ENCODE results near the gene ZNF844. TPM values are rescaled to one million over a fixed set of nuclear protein-coding genes. Genes with fewer than 3 reads are reported as not detected.

The ZNF844 gene
- polyA plus RNA-seq (11.1 and 15.1 TPM in 2 replicates), polyA minus RNA-seq (40.7 and 43.2 TPM in 2 replicates)

DNA sequence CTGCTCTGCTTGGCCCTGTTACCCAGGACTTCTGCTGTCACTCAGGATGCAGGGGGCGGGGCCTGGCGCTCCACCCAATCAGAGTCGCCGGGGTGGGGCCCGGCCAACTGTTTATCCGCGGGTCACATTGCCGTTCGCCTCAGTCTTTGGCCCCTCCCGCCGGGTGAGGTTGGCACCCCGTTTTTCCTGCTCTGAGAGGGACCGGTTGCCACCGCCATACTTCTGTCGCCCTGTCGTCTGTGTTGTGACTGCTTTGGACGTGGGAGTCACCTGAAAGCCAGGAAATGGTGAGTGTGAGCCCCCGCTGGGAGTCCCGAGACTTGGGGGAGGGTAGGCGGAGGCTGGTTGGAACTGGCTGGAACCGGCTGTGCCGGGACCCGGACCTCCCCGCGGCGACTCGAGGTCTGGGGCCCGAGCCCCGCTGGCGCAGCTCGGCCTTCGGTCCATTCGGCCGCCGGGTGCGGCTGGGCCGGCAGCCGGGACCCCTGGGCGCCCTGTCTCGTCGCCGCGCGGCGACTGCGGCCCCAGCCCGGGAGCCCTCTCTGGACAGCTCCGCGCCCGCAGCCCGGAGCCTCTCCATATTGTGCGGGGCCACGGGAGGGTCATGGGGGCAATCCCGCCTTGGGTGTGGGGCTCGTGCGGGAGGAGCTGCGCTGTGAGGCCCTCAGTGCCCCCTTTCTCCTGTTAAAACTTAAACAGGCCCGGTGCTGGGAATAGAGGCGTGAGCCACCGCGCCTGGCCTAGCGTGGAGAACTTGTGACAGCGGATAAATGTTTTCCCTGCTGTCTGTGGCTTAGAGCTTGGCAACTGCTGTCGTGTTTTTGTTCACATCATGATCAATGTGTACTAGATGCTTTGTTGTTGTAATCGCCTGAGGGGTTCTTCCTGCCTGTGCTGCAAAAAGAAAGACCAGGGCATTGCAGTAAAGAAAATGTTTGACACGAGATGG lies at the start of gene ZNF844:
Gene ZNF844 (plus strand): TSS at position 142 of the 949 bp plus-strand sequence. CDS start 143 bp downstream, at position 285.
- Histone ChIP-seq H3K4me3 (ENCODE audit: low read length) (peak within 1 kb of the TSS; percentile 78), H3K36me3 (ENCODE audit: insufficient read depth, low read length) (peaks cover 3% of the 10 kb centered on the region), H3K9ac (ENCODE audit: low read length) (peak within 1 kb of the TSS; percentile 76), H3F3A (ENCODE audit: insufficient read depth, low read length, poor library complexity, severe bottlenecking) (no peaks in the 10 kb centered on the region), H4K20me1 (ENCODE audit: insufficient read depth) (no peaks in the 10 kb centered on the region), H3K9me2 (ENCODE audit: insufficient read depth, low read length) (no peaks in the 10 kb centered on the region), H3K27ac (ENCODE audit: low read length) (peak within 1 kb of the TSS; percentile 77), H3K4me2 (ENCODE audit: low read length) (peak within 1 kb of the TSS; percentile 30), H2AFZ (ENCODE audit: low read depth, low read length) (peak within 1 kb of the TSS; percentile 46), H3K9me3 (ENCODE audit: low read length) (no peaks in the 10 kb centered on the region), H3K27me3 (ENCODE audit: insufficient read depth, low read depth, low read length) (no peaks in the 10 kb centered on the region), H3K79me2 (replicated peaks; ENCODE audit: insufficient read depth, low read length) (peaks cover 24% of the 10 kb centered on the region)
- TF ChIP-seq MXI1 (conservative IDR thresholded peaks at IDR 0.05; ENCODE audit: poor library complexity, severe bottlenecking) (peak; percentile 55), POLR2AphosphoS5 (IDR thresholded peaks at IDR 0.05) (peak; percentile 80), TAF1 (IDR thresholded peaks at IDR 0.05; ENCODE audit: low read depth) (no peak), SMC3 (conservative IDR thresholded peaks at IDR 0.05; ENCODE audit: poor library complexity) (no peak), EZH2 (IDR thresholded peaks at IDR 0.05; ENCODE audit: borderline replicate concordance, insufficient read depth, low read length, poor library complexity, severe bottlenecking) (no peak), EP300 (conservative IDR thresholded peaks at IDR 0.05; ENCODE audit: poor library complexity, severe bottlenecking) (peak; percentile 35), RAD21 (conservative IDR thresholded peaks at IDR 0.05) (no peak)
- TF ChIP-seq, protein P1, sequence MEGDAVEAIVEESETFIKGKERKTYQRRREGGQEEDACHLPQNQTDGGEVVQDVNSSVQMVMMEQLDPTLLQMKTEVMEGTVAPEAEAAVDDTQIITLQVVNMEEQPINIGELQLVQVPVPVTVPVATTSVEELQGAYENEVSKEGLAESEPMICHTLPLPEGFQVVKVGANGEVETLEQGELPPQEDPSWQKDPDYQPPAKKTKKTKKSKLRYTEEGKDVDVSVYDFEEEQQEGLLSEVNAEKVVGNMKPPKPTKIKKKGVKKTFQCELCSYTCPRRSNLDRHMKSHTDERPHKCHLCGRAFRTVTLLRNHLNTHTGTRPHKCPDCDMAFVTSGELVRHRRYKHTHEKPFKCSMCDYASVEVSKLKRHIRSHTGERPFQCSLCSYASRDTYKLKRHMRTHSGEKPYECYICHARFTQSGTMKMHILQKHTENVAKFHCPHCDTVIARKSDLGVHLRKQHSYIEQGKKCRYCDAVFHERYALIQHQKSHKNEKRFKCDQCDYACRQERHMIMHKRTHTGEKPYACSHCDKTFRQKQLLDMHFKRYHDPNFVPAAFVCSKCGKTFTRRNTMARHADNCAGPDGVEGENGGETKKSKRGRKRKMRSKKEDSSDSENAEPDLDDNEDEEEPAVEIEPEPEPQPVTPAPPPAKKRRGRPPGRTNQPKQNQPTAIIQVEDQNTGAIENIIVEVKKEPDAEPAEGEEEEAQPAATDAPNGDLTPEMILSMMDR (IDR thresholded peaks at IDR 0.05; ENCODE audit: poor library complexity, severe bottlenecking): no peak
- TF ChIP-seq, protein P2, sequence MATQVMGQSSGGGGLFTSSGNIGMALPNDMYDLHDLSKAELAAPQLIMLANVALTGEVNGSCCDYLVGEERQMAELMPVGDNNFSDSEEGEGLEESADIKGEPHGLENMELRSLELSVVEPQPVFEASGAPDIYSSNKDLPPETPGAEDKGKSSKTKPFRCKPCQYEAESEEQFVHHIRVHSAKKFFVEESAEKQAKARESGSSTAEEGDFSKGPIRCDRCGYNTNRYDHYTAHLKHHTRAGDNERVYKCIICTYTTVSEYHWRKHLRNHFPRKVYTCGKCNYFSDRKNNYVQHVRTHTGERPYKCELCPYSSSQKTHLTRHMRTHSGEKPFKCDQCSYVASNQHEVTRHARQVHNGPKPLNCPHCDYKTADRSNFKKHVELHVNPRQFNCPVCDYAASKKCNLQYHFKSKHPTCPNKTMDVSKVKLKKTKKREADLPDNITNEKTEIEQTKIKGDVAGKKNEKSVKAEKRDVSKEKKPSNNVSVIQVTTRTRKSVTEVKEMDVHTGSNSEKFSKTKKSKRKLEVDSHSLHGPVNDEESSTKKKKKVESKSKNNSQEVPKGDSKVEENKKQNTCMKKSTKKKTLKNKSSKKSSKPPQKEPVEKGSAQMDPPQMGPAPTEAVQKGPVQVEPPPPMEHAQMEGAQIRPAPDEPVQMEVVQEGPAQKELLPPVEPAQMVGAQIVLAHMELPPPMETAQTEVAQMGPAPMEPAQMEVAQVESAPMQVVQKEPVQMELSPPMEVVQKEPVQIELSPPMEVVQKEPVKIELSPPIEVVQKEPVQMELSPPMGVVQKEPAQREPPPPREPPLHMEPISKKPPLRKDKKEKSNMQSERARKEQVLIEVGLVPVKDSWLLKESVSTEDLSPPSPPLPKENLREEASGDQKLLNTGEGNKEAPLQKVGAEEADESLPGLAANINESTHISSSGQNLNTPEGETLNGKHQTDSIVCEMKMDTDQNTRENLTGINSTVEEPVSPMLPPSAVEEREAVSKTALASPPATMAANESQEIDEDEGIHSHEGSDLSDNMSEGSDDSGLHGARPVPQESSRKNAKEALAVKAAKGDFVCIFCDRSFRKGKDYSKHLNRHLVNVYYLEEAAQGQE (IDR thresholded peaks at IDR 0.05; ENCODE audit: borderline replicate concordance): peak; percentile 48

DNA sequence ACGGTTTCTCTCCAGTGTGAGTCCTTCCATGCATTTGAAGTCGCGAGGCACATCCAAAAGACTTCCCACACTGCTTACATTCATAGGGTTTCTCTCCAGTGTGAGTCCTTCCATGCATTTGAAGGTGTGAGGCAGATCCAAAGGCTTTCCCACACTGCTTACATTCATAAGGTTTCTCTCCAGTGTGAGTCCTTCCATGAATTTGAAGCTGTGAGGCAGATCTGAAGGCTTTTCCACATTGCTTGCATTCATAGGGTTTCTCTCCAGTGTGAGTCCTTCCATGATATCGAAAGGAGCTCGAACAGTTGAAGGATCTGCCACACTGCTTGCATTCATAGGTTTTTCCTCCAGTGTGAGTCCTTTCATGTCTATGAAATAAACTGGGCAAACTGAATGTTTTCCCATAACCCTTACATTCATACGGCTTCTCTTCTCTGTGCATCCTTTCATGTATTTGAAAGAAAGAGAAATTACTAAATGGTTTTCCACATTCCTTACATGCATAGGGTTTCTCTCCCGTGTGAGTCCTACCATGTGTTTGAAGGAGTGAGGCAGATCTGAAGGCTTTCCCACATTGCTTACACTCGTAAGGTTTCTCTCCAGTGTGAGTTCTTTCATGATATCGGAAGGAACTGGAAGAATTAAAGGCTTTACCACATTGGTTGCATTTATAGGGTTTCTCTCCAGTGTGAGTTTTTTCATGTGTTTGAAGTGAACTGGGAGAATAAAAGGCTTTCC lies 49.3 kb upstream of the ZNF844 start:
- TF ChIP-seq EZH2 (IDR thresholded peaks at IDR 0.05; ENCODE audit: borderline replicate concordance, insufficient read depth, low read length, poor library complexity, severe bottlenecking) (no peak), TAF1 (IDR thresholded peaks at IDR 0.05; ENCODE audit: low read depth) (no peak), MXI1 (conservative IDR thresholded peaks at IDR 0.05; ENCODE audit: poor library complexity, severe bottlenecking) (no peak), POLR2AphosphoS5 (IDR thresholded peaks at IDR 0.05) (no peak), EP300 (conservative IDR thresholded peaks at IDR 0.05; ENCODE audit: poor library complexity, severe bottlenecking) (no peak), RAD21 (conservative IDR thresholded peaks at IDR 0.05) (no peak), SMC3 (conservative IDR thresholded peaks at IDR 0.05; ENCODE audit: poor library complexity) (no peak)
- TF ChIP-seq, protein P2 (IDR thresholded peaks at IDR 0.05; ENCODE audit: borderline replicate concordance): no peak
- TF ChIP-seq, protein P1 (IDR thresholded peaks at IDR 0.05; ENCODE audit: poor library complexity, severe bottlenecking): no peak
- no peak overlapping the region for H3K9ac ChIP-seq (ENCODE audit: low read length)

More for the DNA sequence above, 49.3 kb upstream of the ZNF844 start:
- H3K27ac ChIP-seq (ENCODE audit: low read length): no peak overlapping the region
- H3K27me3 ChIP-seq (ENCODE audit: insufficient read depth, low read depth, low read length): no peaks in the 10 kb centered on the region
- no peaks in the 10 kb centered on the region for H4K20me1 ChIP-seq (ENCODE audit: insufficient read depth)
- peaks cover 10% of the 10 kb centered on the region for H3K79me2 ChIP-seq (replicated peaks; ENCODE audit: insufficient read depth, low read length)
- peaks cover 43% of the 10 kb centered on the region for H3K36me3 ChIP-seq (ENCODE audit: insufficient read depth, low read length)
- H3K4me3 ChIP-seq (ENCODE audit: low read length): no peak overlapping the region
- no peaks in the 10 kb centered on the region for H3F3A ChIP-seq (ENCODE audit: insufficient read depth, low read length, poor library complexity, severe bottlenecking)
- H3K4me2 ChIP-seq (ENCODE audit: low read length): no peak overlapping the region
- H2AFZ ChIP-seq (ENCODE audit: low read depth, low read length): no peak overlapping the region
- peaks cover 22% of the 10 kb centered on the region for H3K9me3 ChIP-seq (ENCODE audit: low read length)
- no peaks in the 10 kb centered on the region for H3K9me2 ChIP-seq (ENCODE audit: insufficient read depth, low read length)

Measured in neural cell (in vitro differentiated cells).